NCI-H2107 treated with DMSO at 0.1 percent for 48 hours (cell line): ENCODE measurements around the gene EGR4.

ENCODE experiments used
- DNase-seq: peaks from one replicate; lab custom pipeline; 2025; ENCODE audit not compliant: unreplicated experiment; lab: John Stamatoyannopoulos, UW

Gene EGR4

GRCh38 chr2:73290049-73290839, 3.1 kb downstream of the EGR4 start:
- DNase-seq: peak; percentile 52

GRCh38 chr2:73289304-73289703, 4.0 kb downstream of the EGR4 start:
- DNase-seq: no peak

GRCh38 chr2:73286134-73286655, 7.2 kb downstream of the EGR4 start:
- DNase-seq: no peak

GRCh38 chr2:73285159-73285739, 8.1 kb downstream of the EGR4 start:
- DNase-seq: no peak

DNA sequence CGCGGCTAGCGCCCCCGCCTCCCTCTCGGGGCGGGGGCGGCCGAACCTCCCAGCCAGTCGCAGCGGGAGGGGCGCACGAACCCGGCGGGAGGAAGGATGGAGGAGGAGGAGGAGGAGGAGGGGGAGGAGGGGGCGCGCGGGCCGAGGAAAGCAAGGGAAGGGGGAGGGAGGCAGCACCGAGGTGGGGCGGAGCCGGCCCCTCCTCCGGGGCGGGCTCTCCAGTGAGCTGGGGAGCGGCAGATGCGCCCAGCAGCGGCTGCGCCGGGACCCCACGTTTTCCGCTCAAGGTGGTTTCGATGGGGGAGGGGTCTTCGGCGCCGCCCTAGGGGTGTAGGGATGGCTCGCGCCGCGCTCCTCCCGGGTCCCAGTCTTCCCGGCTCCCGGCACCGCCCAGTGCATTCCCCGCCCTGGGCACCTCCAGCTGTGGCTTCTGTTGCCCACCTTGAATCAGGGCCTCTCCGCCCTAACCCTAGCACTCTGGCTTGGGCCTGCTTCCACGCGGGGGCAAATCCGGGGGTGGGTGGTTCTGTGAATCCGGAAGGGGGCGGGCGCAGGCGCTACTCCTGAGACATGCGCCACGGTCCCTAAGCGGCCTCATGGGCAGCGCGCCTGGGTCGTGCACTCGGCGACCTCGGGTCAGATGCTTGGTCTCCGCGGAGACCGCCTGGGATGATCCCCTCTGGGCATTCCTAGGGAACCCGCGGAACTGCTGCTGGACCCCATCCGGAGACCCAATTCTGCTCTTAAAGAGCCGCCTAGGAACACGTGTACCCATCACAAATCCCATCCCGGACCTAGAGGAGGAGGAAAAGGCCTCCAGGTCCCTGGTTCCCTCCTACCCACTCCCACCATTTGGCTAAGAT, 8.8 kb downstream of the EGR4 start, which contains the start of gene FBXO41:
FBXO41 (minus strand) TSS at position 183 of the 863 bp plus-strand sequence. CDS start 14,848 bp downstream, outside the sequence.
- peak; percentile 4 for DNase-seq

GRCh38 chr2:73283545-73284295, 9.6 kb downstream of the EGR4 start:
- no peak for DNase-seq

DNA sequence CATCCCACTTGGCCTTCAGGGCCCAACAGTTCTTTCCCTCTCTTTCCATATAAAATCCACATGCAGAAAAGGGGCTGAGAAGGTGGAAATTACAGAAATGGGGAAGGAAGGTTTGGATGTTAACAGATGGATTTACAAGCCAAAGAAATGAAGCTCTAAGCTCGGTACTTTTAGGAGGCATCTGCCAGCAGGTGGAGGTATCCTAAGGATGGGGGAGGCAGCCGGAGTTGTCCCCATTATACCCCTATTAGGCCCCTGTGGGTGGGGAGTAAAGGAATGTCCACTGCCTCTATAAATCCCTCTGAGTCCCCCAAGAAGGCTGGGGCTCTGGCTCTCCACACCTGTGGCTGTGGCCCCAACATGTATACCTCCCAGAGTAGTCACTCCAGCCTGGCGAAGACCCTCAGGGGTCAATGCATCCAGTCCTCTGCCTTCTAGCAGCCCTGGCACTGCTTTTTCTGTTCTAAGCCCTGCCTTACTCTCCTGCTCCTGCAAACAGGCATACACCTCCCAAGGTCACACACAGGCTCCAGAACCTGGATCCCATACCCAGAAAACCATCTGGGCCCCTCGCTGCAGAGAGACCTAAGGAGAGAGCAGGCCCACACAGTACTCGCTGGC, 10.3 kb downstream of the EGR4 start:
- DNase-seq: no peak

GRCh38 chr2:73281244-73281643, 12.1 kb downstream of the EGR4 start:
- DNase-seq: no peak

DNA sequence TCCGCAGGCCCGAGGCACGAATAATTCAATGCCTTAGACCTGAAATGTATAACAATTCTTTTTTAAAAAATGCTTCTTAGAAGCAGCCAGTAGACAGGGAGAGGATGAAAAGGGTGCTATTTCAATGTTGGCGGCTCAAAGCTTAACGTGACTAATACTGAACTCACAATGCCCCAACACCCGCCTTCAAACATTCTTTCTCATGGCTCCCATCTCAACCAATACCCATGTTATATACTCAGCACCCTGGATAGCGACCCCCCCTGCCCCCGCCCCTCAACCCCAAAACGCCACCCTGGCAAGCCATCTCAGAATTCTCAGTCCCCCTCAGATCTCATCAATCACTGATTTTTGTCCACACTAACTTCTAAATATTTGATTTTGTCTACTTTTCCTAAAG, 13.5 kb downstream of the EGR4 start:
- no peak for DNase-seq

GRCh38 chr2:73272270-73272669, 21.1 kb downstream of the EGR4 start:
- no peak for DNase-seq

GRCh38 chr2:73269686-73270465, 23.5 kb downstream of the EGR4 start:
- DNase-seq: no peak

- peak; percentile 67 for DNase-seq
Measured at GRCh38 chr2:73268830-73269685, 24.3 kb downstream of the EGR4 start.

GRCh38 chr2:73268366-73268829, 24.9 kb downstream of the EGR4 start:
- DNase-seq: no peak

- DNase-seq: no peak
Measured at GRCh38 chr2:73267008-73267407, 26.3 kb downstream of the EGR4 start.

DNA sequence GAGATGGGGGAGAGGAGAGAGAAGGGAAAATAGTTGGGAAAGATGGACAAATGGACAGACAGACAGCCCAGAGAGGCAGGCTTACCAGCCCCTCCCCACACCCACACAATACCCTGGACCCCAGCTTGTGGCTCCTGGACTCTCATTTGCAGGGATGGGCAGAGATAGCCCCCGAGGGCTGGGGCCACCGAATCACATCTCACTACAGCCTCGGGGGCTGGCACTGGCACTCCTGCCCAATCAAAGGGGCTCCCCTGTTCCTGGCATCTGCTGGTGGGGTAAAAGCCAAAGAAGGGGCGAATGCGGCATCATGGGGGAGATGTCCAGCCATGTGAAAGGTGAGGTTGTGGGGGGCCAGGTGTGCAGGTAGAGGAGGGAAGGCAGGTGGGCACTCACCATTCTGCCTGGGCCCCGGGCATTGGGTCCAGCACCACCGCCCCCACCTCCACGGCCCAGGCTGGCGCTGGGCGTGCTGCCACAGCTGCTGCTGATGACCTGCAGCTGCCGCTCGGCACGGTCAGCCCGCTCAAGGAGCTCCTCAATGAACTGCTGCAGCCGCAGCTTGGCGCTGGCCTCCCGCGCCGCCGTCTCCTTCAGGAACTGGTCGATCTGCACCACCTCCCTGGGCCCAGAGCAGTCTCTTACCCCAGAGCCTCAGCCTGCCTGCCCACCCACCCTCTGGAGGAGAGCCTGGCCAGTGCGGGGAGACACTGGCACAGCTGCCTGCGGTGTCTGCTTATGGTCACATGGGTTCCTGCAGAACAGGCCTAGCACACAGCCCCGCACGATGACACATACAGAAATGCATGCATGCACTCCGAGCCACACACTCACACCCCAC, 27.1 kb downstream of the EGR4 start:
- DNase-seq: peak; percentile 13

GRCh38 chr2:73265298-73266060, 27.9 kb downstream of the EGR4 start:
- DNase-seq: no peak

DNA sequence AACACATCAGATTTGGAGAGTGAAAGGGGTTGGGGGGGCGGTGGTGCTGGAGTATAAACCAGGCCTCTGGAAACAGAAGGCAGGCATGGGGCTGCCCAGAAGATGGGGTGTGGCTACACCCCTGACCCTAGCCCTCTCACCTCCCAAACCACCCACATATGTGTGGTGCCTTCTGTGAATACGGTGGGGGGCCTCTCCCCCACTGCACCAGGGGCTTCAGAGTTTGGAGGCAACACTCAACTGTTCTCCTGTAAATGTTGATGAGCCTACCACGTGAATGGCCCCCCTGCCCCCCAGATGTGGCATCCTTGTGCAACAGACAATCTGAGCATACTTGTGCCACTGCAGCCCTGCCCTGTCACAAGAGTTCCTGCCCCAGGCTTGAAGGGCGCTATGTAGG, 28.6 kb downstream of the EGR4 start:
- no peak for DNase-seq
